ENCODE data around the gene TNP1. TPM values are rescaled to one million over a fixed set of nuclear protein-coding genes. Genes with fewer than 3 reads are reported as not detected.

TNP1 gene
- total and polyA plus RNA-seq, 3 donors from 2014 or later, result 2,101 to 8,033 (median 6,608) TPM

DNA sequence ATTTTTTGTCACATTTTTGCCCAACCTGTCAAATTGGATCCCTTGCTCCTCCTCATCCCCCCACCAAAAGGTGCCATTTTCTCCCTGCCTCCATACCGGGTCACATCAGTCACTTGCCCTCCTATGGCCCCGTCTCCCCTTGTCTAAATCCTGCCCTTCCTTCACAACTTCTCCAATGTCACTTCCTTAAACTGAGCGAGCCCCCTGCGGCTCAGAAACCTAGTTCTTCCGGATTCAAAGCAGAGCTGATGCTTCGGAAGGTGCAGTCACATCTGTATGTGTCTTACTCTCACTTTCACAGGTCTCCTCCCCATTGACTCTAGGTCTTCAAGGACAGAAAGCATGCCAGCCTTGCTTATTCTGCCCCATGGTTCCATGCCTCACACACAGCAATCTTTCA, 22.1 kb downstream of the TNP1 start:
- Histone ChIP-seq H3K36me3 (ENCODE audit: low read depth, missing control alignments) (no peaks in the 10 kb centered on the region), H3K4me1 (peaks cover 9% of the 10 kb centered on the region), H3K27me3 (no peaks in the 10 kb centered on the region), H3K4me3 (no peak overlapping the region), H3K9me3 (no peaks in the 10 kb centered on the region), H3K27ac (no peak overlapping the region)
- 87 to 91% methylated on average over 6 of the region's 6 CpGs for WGBS, 2 donors
- no peak for TF ChIP-seq POLR2A (IDR thresholded peaks at IDR 0.05)
- TF ChIP-seq, protein P1, sequence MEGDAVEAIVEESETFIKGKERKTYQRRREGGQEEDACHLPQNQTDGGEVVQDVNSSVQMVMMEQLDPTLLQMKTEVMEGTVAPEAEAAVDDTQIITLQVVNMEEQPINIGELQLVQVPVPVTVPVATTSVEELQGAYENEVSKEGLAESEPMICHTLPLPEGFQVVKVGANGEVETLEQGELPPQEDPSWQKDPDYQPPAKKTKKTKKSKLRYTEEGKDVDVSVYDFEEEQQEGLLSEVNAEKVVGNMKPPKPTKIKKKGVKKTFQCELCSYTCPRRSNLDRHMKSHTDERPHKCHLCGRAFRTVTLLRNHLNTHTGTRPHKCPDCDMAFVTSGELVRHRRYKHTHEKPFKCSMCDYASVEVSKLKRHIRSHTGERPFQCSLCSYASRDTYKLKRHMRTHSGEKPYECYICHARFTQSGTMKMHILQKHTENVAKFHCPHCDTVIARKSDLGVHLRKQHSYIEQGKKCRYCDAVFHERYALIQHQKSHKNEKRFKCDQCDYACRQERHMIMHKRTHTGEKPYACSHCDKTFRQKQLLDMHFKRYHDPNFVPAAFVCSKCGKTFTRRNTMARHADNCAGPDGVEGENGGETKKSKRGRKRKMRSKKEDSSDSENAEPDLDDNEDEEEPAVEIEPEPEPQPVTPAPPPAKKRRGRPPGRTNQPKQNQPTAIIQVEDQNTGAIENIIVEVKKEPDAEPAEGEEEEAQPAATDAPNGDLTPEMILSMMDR (IDR thresholded peaks at IDR 0.05), result no peak
- intact Hi-C loops (cut with DNase I; ENCODE audit: low total_unique reads), result no loop called here
- DNase-seq, result no peak

DNA sequence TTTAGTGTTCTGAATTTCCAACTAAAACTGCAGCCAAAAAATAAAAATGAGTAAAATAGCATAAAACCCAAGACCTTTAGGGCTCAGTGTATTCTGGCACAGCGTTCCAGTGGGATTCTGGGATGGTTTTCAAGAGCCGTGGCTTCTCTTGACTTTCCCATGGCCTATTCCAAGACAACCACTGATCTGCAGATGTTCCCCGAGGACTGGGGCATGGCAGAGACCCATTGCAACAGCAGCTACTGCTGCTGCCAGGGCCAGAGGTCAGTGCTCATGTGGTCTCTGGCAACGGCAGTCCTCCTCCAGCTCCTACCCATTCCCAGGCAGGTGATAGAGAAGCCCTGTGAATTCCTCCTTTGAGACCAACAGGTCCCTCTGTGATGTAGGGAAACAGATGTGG, 26.8 kb downstream of the TNP1 start:
- no peaks in the 10 kb centered on the region for H3K27me3 ChIP-seq
- intact Hi-C loops (cut with DNase I; ENCODE audit: low total_unique reads), result no loop called here
- no peaks in the 10 kb centered on the region for H3K9me3 ChIP-seq
- H3K4me1 ChIP-seq, result no peaks in the 10 kb centered on the region
- H3K36me3 ChIP-seq (ENCODE audit: low read depth, missing control alignments), result no peaks in the 10 kb centered on the region
- TF ChIP-seq, protein P1 (IDR thresholded peaks at IDR 0.05), result no peak
- TF ChIP-seq POLR2A (IDR thresholded peaks at IDR 0.05), result no peak
- H3K4me3 ChIP-seq, result no peak overlapping the region
- WGBS, 2 donors, result 57 to 65% methylated on average over 3 to 4 of the region's 4 CpGs
- no peak for DNase-seq
- no peak overlapping the region for H3K27ac ChIP-seq

DNA sequence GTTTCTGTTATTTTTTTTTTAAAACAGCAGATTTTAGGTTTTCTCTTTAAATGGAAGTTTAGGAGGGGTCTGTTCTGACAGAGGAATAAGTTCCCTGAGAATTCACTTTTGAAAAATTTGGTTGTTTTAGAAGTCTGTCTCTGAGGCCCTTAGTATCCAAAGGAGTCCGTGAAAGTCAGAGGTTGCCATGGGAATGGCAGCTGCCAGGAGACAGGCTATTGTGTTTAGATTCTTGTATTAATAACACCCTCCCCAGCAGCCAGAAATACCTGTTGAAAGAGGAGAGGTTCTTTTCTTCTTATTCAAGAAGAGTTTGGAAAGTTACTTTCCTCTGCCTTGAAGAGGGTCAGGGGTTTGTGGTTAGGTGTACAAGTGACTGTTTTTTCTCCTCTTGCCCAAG, 29.5 kb downstream of the TNP1 start:
- WGBS, 2 donors, result 79 to 92% methylated on average over 1 of the region's 1 CpG
- no peaks in the 10 kb centered on the region for H3K9me3 ChIP-seq
- TF ChIP-seq POLR2A (IDR thresholded peaks at IDR 0.05), result no peak
- TF ChIP-seq, protein P1 (IDR thresholded peaks at IDR 0.05), result no peak
- H3K27me3 ChIP-seq, result no peaks in the 10 kb centered on the region
- H3K4me1 ChIP-seq, result no peaks in the 10 kb centered on the region
- H3K4me3 ChIP-seq, result no peak overlapping the region
- no peak for DNase-seq
- intact Hi-C loops (cut with DNase I; ENCODE audit: low total_unique reads), result no loop called here
- H3K36me3 ChIP-seq (ENCODE audit: low read depth, missing control alignments), result no peaks in the 10 kb centered on the region
- H3K27ac ChIP-seq, result no peak overlapping the region

DNA sequence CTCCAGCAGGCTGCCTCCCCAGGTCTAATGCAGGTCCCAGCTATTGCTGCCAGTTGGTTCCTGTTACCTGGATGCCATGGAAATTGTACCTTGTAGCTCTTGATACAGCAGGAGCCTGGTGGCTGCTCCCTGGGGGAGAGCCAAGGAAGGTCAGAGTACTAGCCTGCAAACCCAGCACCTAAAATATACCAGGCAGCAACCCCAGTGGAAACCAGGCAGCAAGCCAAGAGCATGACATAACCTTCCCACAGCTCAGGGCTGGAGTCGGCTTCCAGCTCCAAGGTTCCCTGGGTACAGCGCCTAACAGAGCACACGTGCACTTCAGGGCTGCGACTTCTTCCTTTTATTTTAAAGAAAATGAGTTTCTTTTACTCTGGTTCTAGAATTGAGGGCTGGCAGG, 30.3 kb downstream of the TNP1 start:
- Histone ChIP-seq H3K27ac (no peak overlapping the region), H3K27me3 (no peaks in the 10 kb centered on the region), H3K4me1 (no peaks in the 10 kb centered on the region), H3K9me3 (no peaks in the 10 kb centered on the region), H3K36me3 (ENCODE audit: low read depth, missing control alignments) (no peaks in the 10 kb centered on the region), H3K4me3 (no peak overlapping the region)
- intact Hi-C loops (cut with DNase I; ENCODE audit: low total_unique reads), result no loop called here
- WGBS, 2 donors, result 44 to 51% methylated on average over 4 of the region's 4 CpGs
- TF ChIP-seq, protein P1 (IDR thresholded peaks at IDR 0.05), result no peak
- no peak for TF ChIP-seq POLR2A (IDR thresholded peaks at IDR 0.05)
- DNase-seq, result peak; percentile 67

DNA sequence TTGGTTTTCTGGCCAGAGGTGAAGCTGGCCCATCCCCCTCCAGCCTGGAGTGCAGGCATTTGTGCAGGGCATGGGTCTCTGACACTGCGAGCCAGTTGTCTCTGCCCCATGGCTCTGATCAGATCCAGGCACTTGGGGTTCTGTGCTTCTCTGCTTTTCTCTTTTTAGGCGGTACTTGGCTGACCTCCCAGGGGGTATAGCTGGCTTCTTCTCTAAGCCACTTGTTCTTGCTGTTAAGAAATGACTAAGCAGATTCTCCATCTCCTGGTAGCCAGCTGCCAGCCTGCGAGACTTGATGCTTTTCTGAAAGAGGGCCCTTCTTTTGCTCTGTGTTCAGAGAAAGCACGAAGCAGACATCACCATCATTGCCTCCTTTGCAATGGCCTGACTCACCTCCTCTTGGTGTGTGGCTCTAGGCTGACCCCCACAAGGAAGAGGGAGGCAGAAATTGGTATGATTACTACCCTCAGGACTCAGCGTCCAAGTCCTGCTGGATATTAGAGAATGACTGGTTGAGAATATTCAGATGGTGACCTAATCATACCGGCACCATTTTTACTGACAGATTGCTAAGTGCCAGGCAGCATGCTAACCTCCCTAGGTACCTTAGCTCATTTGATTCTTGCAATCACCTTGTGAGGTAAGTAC, 32.7 kb downstream of the TNP1 start:
- no peaks in the 10 kb centered on the region for H3K36me3 ChIP-seq (ENCODE audit: low read depth, missing control alignments)
- no peak for TF ChIP-seq POLR2A (IDR thresholded peaks at IDR 0.05)
- TF ChIP-seq, protein P1 (IDR thresholded peaks at IDR 0.05), result no peak
- H3K9me3 ChIP-seq, result no peaks in the 10 kb centered on the region
- intact Hi-C loops (cut with DNase I; ENCODE audit: low total_unique reads), result no loop called here
- no peaks in the 10 kb centered on the region for H3K4me1 ChIP-seq
- no peak overlapping the region for H3K27ac ChIP-seq
- no peak for DNase-seq
- WGBS, 2 donors, result 82 to 84% methylated on average over 6 of the region's 6 CpGs
- no peaks in the 10 kb centered on the region for H3K27me3 ChIP-seq
- H3K4me3 ChIP-seq, result no peak overlapping the region

Measured in testis (tissue), 3 donors.